ENCODE data around the gene ORAI3.

- no peak for TF ChIP-seq CTCF (IDR thresholded peaks at IDR 0.05; ENCODE audit: poor library complexity)
- no peak for TF ChIP-seq EZH2 (IDR thresholded peaks at IDR 0.05; ENCODE audit: borderline replicate concordance)
These were observed 30.3 kb upstream of the ORAI3 start for GRCh38 chr16:30918614-30919013.
